GM19324 (cell line): ENCODE measurements around the gene ACTR6.
"Not testable (repeated sequence)": the region's sequence is repeated elsewhere in the genome, so short reads cannot be mapped to it uniquely, and the experiment has no call there.

Experiments
- ATAC-seq: cut with Tn5 transposase; IDR thresholded peaks from one replicate; pipeline ENCODE4 v1.9.1; 2021; ENCODE audit warnings: mild to moderate bottlenecking, moderate library complexity; ENCODE audit not compliant: unreplicated experiment, low FRiP score

The ACTR6 gene

DNA sequence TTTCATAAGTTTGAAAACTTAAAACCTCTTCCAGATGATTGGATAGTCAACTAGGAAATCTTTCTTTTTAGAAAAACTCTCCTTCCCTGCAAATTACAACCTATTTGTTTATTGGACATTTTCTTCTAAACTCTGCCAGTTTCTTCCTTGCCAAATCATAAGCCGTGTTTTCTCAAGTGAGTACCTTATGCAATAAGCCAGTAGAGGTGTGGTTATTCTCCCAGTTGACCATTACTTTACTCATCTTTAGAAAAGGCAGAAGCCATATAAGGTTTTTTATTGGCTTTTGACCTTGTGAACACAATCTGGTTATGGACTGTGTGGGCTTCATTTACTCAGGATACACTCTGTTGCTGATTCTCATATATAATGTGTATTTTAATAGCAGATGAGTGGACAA lies 14.6 kb downstream of the ACTR6 start:
- ATAC-seq = no peak

DNA sequence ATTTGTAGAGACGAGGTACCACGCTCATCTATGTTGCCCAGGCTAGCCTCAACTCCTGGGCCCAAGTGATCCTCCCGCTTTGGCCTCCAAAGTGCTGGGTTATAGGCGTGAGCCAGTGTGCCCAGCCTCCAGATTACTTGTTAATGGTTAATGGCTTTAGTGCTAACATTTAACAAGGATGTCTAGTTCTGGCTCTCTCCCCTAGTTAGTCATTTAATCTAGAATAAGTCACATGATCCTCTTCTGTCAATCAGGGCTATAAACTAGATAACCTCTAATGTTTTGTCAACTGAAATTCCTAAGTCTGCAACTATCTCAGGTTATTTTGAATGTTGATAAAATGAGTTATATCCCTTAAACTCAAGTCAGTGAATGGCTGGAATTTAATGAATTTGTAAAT lies 15.7 kb downstream of the ACTR6 start:
- no peak for ATAC-seq

GRCh38 chr12:100219328-100220109 lies 18.9 kb downstream of the ACTR6 start:
- no peak for ATAC-seq

DNA sequence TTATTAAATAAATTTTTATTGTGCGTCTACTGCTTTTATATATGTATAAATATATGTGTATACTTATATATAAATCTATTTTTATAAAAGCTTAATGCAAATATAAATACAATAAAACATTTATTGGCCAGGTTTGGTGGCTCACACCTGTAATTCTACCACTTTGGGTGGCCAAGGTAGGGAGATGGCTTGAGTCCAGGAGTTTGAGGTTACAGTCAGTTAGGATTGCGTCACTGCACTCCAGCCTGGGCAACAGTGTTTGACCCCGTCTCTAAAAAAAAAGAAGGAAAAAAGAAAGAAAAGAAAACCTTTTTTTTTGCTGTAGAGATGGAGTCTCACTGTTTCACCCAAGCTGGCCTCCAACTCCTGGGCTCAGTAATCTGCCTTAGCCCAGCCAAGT lies 20.9 kb downstream of the ACTR6 start:
- no peak for ATAC-seq

- ATAC-seq = not testable (repeated sequence)
These were observed 21.6 kb downstream of the ACTR6 start for GRCh38 chr12:100222173-100222572.

- no peak for ATAC-seq
These were observed 24.9 kb downstream of the ACTR6 start for GRCh38 chr12:100225491-100225890.

- no peak for ATAC-seq
These were observed 28.5 kb downstream of the ACTR6 start for GRCh38 chr12:100229036-100229635.

DNA sequence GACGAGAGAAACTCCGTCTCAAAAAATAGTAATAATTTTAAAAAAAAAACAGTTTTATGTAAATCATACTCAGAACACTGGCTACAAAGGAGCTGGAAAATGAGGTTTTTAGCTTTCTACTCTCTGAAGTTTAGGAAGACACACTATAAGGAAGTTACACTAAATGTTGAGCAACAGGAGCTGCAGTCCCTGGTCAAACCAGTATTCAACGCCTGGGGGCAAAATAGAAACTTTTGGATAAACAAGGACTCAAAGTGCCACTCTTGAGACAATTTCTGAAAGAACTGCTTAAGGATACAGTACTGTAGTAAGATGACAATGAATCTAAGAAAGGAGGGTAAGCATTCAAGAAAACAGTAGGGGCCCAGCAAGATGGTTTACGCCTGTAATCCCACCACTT lies 29.3 kb downstream of the ACTR6 start:
- ATAC-seq = no peak

GRCh38 chr12:100231873-100232272 lies 31.3 kb downstream of the ACTR6 start:
- not testable (repeated sequence) for ATAC-seq

DNA sequence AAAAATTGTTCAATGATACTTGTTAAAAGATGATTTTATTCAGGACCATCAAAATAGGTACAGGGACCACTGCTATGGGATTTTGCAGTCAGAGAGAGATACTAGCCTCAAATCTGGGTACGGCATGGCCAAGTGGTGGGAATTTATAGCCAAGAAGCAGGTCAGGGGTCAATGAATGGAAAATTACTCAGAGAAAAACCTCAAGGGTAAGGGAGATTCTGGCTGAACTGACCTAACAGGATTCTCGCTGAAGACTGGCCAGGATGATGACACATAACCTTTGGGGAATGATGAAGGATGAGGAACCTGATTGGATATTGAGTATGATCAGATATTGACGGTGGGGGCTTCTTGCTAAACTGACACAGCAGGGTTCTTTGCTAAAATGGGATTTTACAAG lies 33.6 kb downstream of the ACTR6 start:
- no peak for ATAC-seq

GRCh38 chr12:100234591-100235304 lies 34.1 kb downstream of the ACTR6 start:
- no peak for ATAC-seq

DNA sequence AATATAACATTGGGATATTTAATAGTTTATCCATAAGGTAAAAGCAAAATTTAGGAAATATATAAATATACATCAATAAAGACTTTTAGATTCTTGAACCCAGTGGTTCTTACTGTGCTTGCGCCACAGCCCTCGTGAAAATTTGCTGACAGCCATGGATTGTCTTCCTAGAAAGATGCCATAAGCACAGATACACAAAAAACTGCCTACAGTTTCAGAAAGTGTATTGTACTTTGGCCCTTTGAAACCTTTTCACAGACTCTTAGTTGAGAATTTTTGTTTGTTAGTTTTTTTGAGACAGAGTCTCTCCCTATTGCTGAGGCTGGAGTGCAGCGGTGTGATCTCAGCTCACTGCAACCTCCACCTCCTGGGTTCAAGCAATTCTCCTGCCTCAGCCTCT lies 38.2 kb downstream of the ACTR6 start:
- ATAC-seq = no peak

DNA sequence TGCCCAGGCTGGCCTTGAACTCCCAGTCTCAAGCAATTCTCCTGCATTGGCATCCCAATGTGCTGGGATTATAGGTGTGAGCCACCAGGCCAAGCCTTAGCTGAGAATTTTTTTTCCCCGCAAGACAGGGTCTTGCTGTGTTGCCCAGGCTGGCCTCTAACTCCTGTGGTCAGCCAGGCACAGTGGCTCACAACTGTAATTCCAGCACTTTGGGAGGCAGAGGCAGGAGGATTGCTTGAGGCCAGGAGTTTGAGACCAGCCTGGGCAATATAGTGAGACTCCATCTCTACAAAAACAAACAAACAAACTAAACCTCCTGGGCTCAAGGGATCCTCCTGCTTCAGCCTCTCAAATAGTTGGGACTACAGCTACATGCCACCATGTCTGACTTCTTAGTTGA lies 39.0 kb downstream of the ACTR6 start:
- no peak for ATAC-seq

DNA sequence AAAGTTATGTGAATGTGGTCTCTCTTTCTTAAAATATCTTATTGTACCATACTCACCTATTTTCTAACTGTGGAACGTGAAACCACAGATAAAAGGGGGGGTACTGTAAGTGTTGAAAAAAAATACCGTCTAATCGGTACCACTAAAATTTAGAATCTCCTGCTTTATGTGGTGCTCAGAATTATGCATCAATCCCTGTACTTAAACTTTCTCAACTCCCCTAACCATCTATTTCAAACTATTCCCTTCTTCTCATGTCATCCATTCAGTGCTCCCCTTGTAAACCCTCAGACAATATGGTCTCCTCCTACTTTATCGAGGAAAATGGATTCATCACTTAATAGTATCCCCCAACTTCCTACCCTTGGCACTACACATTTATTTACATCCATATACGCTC lies 42.5 kb downstream of the ACTR6 start:
- ATAC-seq = no peak

GRCh38 chr12:100247765-100248164 lies 47.1 kb downstream of the ACTR6 start:
- ATAC-seq = no peak

GRCh38 chr12:100248886-100249285 lies 48.3 kb downstream of the ACTR6 start:
- no peak for ATAC-seq

DNA sequence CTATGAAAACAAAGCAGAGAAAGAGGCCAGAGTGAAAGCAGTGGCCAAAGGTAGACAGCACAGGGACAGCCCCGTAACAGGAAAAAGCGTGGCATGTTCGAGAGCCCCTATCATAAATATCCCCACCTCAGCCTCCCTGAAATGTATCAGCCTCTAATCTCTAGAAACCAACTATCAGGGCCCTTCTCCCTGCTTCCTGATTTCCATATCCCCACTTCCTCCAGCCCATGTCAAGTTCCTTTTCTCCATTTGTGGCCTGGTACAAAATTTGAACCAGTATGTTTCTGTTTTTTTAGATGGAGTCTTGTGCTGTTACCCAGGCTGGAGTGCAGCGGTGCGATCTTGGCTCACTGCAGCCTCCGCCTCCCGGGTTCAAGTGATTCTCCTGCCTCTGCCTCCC lies 49.3 kb downstream of the ACTR6 start:
- no peak for ATAC-seq

DNA sequence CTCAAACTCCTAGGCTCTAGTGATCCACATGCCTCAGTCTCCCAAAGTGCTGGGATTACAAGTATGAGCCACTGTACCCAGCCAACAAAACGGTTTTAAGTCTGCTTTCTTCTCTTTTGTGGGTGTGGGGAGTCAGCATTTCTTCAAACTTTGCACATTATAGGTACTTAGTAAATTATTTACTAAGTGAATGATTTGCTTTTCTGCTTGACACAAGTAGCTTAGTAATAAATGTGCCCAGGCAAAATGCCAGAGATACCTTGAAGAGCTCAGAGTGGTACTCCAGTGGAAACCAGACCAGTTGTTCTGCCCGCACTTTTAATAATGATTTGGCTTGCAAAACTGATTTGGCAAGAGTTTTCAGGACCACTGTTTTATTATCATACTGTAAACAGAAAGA lies 51.3 kb downstream of the ACTR6 start:
- ATAC-seq = no peak

DNA sequence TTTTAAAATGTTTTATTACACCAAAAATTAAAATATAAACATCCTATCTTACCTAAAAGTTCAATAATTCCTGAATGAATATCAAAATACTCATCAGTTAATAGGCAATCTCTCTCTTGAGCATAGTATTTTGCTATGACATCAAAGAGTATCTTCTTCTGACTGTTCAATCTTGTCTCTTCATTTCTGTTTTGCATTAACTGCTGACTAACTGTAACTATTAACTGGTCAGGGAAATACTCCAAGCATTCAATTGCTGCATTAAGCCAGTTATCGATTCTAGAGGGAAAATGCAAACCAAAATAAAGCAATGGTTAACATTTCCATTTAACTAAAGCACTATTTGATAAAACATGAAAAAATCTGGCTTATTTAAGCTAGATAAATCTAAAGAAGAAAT lies 52.8 kb downstream of the ACTR6 start:
- ATAC-seq = no peak

DNA sequence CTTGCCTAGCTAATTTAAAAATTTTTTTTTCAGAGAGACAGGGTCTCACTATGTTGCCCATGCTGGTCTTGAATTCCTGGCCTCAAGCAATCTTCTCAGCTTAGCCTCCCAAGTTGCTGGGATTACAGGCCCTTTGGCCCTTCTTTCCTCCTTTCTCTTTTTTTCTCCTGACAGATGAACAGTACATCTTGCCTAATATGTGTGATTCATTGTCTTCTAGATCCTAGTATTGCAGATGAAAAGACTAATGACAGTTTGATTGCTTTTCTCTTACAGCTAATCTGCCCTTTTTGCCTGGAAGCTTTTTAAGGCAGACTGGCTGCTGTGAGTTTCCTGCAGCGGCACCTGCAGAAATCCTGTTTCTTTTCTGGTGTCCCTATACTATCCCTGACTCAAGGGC lies 54.3 kb downstream of the ACTR6 start:
- no peak for ATAC-seq

DNA sequence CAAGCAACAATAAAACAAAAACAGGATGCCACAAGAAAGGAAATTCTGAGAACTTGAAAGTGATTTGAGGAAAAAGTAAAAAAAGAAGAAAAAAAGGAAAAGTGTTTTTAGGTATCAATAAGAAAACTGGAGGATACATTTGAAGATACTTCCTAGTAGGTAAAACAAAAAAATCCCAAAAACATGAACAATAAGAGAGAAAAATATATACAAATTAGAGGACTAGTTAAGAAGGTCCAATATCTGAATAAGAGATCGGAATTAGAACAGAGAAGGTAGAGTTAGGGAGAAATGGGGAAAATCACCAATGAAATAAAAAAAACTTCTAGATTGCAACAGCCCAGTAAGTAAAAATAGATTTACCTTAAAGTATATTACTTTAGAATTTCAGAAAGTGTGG lies 57.5 kb downstream of the ACTR6 start:
- ATAC-seq = no peak

GRCh38 chr12:100263131-100263530 lies 62.5 kb downstream of the ACTR6 start:
- no peak for ATAC-seq
